GM21423 (cell line): ENCODE measurements around the gene SLC39A11.
"Not testable (repeated sequence)": the region's sequence is repeated elsewhere in the genome, so short reads cannot be mapped to it uniquely, and the experiment has no call there.

Experiments used
- ATAC-seq: cut with Tn5 transposase; IDR thresholded peaks from one replicate; pipeline ENCODE4 v1.9.1; 2021; ENCODE audit warnings: mild to moderate bottlenecking, moderate library complexity; ENCODE audit not compliant: unreplicated experiment

Gene SLC39A11

DNA sequence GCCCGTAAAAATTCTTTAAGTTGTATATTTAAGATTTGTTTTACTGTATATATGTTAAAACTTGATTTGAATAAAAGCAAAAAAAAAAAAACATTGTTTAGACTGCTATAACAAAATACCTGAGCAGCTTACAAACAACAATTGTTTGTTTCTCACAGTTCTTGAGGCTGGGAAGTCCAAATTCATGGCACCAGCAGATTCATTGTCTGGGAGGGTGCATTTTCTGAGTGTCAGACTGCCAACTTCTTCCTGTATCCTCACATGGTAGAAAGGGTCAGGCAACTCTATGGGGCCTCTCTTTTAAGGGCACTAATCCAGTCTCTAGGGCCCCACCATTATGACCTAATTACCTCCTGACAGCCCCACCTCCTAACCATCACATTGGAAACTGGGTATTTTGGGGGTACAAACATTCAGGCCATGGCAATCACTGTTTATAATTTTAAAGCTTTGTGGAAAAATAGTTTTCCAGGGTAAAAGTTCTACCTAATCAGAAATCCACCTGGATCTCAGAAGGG is 281.4 kb downstream of the SLC39A11 start:
- ATAC-seq, result no peak

DNA sequence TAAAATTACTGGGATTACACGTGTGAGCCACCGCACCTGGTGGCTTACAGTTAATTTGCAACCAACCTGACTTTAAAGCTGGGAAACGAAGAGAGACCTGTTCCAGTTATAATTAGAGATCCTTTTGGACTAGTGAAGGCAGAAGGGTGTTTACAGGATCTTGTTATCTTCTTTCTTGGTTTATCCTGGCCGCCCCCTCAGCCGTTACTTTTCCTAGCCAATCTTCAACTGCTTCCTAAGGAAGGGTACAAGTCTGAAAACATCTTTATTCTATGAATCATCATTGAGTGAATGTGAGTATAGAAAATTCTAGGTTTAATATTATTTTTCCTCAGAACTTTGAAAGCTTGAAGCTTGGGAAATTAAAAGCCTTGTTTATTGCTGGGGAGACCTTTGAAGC is 286.5 kb downstream of the SLC39A11 start:
- no peak for ATAC-seq

DNA sequence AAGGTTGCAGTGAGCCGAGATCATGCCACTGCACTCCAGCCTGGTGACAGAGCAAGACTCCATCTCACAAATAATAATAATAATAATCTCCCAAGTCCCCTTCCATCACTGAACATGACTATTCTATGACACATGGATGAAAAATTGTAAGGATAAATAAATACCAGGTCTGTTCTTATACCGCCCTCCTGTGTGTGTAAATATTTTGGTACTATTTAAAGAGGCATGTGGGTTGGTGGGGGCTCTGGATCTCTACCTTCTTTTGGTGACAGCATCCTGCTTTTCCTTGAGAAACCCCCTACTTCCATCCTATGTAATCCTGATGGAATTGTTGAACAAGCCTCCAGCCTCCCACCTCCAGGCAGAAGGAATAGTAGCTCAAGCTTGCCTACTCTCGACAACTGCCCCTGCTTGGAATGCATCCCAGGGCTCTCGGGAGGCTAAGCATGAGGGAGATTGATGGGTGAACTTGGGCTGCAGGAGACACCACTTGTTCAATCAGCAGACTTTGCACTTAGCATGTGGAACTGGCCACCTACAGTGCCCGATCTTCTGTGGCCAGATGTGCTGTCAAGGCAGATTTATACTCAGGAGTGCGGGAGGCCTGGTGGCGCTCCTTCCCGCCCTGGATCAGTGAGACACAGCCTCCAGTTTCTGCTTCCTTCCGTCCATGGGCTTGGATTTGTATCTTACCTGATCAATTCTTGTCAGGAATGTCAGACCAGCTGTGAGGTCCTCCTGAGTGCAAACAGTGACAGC is 287.4 kb downstream of the SLC39A11 start:
- no peak for ATAC-seq

DNA sequence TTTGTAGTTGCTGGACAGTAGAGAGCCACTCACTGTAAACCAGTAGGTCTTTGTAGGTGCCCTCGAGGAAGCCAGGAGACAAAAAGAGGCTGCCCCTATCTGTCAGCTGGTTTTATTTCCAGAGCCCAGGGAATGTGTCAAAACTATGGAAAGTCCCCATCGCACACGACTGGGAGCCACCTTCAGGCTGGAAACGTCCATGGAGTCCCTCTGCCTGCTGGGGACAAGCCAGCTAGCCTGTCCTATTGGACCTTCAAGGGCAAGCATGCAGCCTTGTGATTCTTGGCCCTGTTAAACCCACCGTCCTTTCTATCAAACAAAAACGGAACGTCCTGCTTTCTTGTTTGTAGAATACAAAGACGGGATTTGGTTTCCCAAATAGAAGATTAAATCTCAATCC is 289.8 kb downstream of the SLC39A11 start:
- no peak for ATAC-seq

DNA sequence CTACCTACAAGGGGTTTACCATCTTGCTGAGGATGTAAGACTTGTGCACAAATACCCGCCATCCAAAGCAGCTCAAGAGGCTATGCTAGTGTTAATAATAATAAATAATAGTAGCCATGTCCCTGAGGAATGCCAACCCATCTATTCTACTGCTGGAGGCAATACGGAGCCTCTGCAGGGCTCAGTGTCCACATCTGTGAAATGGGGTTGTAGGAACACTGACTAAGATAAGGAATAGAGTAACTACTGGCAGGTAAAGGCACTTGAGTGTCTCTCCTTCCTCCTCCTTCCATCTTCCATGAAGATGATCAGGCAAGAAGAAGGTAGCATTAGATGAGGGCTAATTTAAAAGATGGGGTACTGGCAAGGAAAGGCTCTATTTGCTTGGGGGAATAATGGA is 295.3 kb downstream of the SLC39A11 start:
- no peak for ATAC-seq

DNA sequence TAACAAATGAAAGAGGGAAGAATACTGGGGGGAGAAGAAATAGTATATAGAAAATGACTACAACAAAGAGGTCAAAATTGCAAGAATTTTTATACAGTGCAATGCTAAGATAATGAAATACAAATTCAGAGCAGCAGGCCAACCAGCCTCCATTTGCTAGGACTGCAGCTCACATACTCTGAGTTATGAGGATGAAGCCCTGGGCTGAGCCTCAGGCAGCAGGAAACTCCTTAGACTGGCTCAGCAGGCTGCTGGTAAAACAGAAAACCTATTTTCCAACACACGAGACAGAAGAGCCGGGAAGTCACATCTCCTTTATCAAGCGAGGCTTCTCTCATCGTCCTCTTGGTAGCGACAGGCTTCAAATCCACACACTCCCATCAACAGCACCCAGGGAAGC is 296.5 kb downstream of the SLC39A11 start:
- no peak for ATAC-seq

DNA sequence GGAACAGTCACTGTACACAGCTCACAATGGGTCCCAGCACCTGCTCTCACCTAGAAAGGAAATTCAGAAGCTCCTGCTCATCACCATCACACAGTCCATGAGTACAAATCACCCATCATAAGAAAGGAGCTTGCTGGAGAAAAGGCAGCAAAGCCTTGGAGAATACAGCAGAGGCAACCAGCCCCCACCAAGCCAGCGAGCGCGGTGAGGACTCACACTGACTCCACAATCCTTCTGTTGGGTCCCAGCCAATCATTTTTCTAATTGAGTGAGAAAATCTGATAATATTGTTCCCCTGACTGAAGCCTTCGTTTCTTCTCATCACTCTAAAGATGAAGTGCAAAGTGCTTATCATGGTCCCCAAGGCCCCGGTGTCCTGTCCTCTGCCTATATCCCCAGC is 298.3 kb downstream of the SLC39A11 start:
- no peak for ATAC-seq

DNA sequence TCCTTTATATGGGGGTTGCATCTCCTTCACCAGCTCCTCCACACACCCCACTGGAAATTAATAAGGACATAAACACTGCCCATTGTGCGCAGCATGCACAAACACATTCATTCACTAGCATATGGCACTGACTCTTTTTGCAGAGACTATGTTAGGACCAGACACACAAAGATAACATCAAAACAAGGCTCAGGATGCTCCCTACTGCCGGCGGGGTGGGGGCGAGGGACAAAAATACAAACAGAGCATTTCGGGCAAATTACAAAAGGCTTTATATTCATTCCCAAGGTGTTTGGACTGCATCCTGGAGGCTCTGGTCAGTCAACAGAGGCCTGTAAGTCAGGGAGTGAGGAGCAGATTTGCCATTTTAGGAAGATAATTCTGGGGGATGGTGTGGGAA is 299.7 kb downstream of the SLC39A11 start:
- no peak for ATAC-seq

DNA sequence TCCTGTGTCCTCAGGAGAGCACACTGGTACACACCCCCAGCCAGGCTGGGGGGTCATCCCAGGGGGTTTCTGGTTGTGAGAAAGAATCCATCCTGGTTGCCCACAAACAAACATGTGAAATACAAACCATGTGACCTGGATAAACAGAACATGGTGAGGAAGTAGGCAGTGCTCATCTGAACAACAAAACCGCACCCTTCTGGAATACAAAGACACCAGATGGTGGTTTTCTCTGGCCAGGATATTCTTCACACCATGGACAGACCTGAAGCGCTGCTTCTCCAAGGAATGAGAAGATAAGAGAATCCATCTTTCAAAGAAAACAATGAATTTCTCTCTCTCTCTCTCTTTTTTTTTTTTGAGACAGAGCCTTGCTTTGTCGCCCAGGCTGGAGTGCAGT is 302.3 kb downstream of the SLC39A11 start:
- no peak for ATAC-seq

DNA sequence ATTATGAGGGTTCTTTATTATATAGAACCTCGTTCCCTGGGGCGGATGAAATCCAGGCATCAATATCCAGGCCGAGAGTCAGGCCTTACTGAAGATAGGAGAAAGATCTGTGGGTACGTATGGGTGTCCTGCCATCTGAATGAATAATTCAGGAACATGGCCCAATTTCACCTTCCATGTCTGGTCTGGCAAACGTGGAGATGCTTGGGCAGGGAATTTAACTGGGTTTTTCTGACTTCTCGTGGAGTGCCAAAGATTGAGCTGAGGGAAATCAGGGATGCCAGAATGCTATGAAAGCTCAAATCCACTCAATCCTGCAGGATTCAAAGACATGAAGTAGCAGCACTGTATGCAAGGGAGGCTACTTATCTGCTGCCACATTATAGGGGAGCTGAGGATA is 302.8 kb downstream of the SLC39A11 start:
- ATAC-seq, result no peak

DNA sequence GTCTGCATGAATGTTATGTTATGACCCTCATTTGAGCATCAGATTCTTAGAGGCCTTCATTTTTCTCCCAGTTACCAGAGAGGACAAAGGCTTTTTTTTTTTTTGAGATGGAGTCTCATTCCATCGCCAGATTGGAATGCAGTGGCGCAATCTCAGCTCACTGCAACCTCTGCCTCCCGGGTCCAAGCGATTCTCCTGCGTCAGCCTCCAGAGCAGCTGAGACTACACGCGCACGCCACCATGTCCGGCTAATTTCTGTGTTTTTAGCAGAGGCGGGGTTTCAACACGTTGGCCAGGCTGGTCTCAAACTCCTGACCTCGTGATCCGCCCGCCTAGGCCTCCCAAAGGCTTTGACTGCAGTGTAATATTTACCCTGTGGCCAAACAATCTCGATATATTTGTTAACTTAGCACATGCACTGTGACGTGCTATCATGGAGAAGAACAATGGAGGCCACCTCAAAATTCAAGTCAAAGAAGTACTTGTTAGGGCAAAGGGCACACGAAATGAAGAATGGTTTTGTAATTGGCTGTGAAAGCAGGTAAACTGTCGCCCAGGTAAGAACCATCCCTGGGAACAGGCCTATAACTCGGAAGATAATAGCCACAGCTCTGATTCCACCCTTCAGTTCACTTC is 303.4 kb downstream of the SLC39A11 start:
- ATAC-seq, result no peak

DNA sequence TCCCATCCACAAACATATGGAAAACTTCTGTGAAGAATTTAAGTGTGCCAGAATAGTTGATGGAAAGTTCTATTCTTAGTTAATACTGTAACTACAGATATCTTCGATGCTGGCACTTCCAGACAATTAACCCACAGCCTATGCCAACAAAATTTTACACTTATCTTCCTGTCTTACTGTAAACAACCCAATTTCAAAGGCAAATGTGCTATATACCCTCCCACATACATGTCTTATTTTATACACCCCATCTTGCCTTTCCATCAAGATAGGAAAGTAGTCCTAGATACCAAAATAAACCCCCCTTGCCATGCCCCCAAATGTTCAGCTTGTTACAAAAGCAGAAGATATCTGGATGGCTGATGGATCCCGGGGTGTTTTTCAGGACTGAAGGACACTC is 306.3 kb downstream of the SLC39A11 start:
- no peak for ATAC-seq

DNA sequence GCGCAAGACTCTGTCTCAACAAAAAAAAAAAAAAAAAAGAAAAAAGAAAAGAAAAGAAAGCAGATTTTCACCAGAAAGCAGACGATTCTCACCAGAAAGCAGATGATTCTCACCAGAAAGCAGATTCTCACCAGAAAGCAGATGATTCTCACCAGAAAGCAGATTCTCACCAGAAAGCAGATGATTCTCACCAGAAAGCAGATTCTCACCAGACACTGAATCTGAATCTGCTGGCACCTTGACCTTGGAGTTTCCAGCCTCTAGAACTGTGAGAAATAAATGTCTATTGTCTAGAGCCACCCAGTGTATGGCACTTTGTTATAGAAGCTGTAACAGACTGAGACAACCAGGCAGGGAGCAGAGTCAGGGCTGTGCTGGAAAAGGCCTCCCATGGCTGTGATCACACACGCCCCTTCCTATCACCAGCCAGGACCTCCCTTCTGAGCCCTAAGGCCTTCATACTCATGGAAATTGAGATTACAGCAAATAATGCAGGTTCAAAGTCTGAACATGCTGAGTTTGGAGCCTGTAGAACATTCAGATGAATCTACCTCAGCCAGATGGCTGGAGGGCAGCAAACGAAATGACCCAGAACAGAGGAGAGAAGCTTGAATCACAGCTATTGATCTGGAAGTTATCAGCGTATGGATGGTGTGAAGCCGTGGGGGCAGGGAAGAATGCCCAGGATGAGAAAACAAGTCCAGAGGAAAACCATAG is 309.3 kb downstream of the SLC39A11 start:
- no peak for ATAC-seq

DNA sequence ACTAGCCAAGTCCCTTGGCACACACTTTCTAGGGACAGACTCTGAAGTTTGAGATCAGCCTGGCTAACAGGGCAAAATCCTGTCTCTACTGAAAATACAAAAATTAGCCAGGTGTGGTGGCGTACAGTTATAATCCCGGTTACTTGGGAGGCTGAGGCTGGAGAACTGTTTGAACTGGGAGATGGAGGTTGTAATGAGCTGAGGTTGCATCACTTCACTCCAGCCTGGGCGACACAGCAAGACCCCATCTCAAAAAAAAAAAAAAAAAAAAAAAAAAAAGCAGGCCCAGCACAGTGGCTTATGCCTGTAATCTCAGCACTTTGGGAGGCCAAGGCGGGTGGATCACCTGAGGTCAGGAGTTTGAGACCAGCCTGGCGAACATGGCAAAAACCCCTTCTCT is 310.1 kb downstream of the SLC39A11 start:
- ATAC-seq, result not testable (repeated sequence)

DNA sequence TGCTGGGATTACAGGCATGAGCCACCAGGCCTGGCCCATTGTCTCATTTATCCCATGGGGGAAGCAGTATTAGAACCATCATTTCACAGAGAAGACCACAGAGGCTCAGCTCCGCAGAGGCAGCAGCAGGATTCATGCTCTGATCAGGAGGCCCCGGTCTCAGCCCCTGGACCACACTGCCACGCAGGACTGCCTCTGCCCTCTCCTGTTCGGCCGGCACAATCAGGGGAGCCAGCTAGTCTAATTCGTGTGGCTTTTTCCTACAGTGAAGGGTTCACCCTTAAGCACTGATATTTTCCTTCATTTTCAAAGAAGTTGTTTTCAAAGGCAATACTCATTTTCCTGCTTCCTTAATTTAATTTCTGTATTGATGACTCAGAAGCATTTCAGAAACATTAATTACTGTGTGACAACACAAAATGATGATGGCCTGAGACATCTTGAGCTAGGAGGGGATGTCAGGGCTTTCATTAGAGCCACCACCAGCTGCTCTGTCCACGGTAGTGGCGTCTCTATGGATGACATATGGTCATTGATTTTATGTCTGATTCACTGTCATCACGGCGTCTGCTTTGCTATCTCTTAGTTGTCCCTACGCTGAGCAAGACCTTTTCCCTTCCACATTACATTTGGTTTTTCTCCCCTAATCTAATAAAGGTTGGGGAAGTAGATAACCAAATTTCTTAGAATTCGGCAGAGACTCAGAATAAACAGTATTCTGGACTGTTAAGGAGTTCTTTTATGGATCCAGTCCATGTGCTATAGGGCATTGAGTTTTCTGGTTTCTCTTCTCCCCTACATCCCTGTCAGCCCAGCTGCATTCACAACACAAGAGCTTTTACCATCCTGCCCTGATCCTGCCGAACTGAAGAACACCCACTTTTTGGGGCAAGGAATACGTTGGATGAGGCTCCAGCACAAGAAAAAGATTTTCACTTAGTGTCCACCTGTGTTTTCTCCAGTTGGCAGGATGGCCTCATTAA is 314.0 kb downstream of the SLC39A11 start:
- no peak for ATAC-seq

DNA sequence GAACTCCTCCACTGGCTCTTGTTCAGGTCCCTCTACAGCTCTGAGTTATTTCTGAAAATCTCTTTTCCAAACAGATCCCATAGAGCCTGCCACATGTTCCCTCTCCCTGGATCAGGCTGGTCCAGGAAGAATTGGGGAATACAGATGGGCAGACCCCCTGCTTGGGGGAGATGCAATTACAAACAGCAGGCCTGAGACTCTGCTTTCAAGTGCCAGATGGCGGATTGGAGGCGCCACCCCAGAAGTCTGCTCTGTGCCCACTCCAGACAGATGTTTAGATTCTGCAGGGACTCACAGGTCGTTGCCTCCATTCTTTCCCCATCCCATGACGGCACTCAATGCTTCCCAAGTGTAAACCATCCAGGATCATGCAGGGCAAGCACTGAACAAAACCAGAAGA is 316.6 kb downstream of the SLC39A11 start:
- no peak for ATAC-seq

DNA sequence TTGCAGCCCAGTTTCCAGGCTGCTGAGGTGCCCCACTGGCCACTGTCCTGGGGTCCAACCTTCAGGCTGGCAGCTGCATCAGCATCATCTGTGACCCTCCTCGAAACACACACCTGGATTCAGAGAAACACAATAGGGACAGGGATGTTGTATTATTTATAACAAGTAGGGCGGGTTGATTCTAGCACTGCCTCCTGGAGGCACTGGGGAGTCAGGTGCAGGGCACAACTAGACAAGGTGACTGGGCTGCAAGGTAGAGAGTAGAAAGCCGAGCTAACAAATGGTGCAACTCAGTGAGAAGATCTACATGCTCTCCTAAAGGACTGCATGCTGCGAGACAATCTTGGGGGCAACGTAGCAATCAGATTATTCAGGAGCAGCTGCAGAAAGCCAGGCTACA is 317.3 kb downstream of the SLC39A11 start:
- ATAC-seq, result no peak

DNA sequence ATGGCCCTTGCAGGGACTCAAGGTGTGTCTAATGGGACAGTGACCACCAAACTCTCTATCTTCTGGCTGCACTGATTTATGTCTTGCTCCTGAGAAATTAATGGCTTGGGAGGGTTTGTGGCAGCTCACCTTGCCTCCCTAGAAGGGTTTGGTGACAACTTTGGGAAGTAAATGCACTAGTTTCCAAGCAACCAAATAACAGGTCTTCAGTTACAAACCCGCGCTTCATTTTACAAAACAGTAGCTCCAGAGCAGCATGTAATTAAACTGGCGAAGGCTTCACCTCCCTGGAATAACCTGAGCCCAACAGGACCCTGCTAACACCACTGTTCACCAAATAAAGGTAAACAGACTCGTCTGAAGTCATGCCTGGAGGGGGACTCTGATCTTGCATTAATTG is 318.3 kb downstream of the SLC39A11 start:
- no peak for ATAC-seq

DNA sequence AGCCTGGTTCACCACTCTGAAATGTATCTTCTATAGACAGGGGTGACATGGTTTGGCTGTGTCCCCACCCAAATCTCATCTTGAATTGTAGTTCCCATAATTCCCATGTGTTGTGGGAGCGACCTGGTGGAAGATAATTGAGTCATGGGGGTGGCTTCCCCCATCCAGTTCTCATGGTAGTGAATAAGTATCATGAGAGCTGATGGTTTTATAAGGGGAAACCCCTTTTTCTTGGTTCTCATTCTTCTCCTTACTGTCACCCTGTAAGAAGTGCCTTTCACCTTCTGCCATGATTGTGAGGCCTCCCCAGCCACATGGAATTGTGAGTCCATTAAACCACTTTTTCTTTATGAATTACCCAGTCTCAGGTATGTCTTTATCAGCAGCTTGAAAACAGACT is 319.3 kb downstream of the SLC39A11 start:
- not testable (repeated sequence) for ATAC-seq

DNA sequence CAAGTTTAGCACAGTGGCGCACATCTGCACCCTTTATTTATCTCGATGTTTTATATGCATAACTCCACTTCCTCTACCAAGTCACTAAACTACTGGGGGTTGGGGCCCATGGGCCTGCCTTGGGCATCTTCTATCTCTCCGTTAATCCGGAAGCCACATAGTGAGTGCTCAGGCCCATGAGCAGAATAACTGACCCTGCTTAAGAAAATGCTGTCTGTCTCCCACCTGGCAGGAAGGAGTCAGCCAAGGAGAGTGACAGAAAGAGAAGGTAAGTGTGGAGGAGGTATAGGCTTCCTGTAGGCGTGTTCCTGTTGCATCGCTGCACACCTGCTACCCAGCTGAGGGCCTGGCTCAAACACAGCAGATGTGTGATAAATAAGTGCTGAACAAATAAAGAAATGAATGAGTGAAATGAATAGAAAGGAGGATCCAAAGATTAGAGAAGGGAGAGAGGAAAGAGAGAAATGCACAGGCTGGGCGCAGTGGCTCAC is 320.1 kb downstream of the SLC39A11 start:
- no peak for ATAC-seq

DNA sequence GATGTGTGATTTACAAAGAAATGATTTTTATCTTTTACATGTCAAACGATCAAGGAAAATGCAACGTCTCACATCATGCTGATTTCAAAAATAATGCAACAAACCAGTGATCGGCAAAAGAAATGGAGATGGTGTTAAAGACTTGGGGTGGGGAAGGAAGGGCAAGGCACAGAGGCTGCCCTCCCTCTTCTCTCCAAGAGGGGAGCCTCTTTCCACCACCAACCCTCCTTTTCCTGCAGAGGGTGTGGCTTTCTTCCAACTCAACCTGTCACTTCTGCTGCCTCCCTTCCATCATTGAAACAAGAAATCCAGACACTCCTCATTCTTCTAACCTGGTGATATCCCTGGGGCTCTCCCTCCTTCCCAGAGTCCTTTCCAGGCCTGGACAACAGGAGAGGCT is 320.8 kb downstream of the SLC39A11 start:
- ATAC-seq, result no peak
